PFSK-1 (cell line): ENCODE data around the gene SUSD4.

Experiments used
- POLR2AphosphoS5 ChIP-seq: IDR thresholded peaks from 2 replicates; pipeline ENCODE4 v1.6.1; 2012; ENCODE audit warnings: low read depth, mild to moderate bottlenecking, control low read depth, low read length, moderate library complexity
- SIN3A ChIP-seq: IDR thresholded peaks from 2 replicates; pipeline ENCODE4 v1.6.1; 2012; ENCODE audit warnings: mild to moderate bottlenecking, low read length, moderate library complexity, borderline replicate concordance; ENCODE audit not compliant: insufficient read depth
- TAF1 ChIP-seq: IDR thresholded peaks from 2 replicates; pipeline ENCODE4 v1.6.1; 2012; ENCODE audit warnings: low read length, control low read depth, borderline replicate concordance; ENCODE audit not compliant: insufficient read depth
- TF ChIP-seq, protein P1 (sequence below), 2 experiments: IDR thresholded peaks; 2 replicates each; pipeline versions ENCODE4 v1.6.1 to v1.8.0; 2011 to 2012; ENCODE audit warnings: low read depth in 2 of 2, low read length in 2 of 2, control low read depth in 1 of 2, inconsistent platforms in 1 of 2, mild to moderate bottlenecking in 1 of 2, moderate library complexity in 1 of 2; ENCODE audit not compliant: insufficient read depth in 1 of 2

DNA sequence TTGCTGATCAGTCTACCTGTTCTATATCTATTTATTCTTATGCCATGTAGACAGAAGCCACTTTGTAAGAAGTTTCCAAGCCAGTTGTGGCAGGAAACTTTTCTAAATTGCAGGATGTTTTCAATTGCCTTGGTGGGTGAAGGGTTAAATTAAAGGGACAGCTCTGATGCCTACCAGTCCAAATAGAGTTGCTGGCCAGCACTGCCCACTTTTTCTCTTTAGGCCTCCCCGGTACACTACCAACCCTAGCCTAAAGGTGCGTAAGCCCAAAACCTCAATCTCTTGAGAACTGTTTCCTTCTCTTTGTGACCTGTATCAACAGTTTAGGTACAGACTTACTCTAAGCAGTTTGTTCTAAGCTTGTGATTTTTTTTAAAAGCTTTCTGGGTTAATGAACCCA is 15.5 kb downstream of the SUSD4 start:
- TF ChIP-seq POLR2AphosphoS5 (no peak), SIN3A (no peak), TAF1 (no peak)
- TF ChIP-seq, protein P1, sequence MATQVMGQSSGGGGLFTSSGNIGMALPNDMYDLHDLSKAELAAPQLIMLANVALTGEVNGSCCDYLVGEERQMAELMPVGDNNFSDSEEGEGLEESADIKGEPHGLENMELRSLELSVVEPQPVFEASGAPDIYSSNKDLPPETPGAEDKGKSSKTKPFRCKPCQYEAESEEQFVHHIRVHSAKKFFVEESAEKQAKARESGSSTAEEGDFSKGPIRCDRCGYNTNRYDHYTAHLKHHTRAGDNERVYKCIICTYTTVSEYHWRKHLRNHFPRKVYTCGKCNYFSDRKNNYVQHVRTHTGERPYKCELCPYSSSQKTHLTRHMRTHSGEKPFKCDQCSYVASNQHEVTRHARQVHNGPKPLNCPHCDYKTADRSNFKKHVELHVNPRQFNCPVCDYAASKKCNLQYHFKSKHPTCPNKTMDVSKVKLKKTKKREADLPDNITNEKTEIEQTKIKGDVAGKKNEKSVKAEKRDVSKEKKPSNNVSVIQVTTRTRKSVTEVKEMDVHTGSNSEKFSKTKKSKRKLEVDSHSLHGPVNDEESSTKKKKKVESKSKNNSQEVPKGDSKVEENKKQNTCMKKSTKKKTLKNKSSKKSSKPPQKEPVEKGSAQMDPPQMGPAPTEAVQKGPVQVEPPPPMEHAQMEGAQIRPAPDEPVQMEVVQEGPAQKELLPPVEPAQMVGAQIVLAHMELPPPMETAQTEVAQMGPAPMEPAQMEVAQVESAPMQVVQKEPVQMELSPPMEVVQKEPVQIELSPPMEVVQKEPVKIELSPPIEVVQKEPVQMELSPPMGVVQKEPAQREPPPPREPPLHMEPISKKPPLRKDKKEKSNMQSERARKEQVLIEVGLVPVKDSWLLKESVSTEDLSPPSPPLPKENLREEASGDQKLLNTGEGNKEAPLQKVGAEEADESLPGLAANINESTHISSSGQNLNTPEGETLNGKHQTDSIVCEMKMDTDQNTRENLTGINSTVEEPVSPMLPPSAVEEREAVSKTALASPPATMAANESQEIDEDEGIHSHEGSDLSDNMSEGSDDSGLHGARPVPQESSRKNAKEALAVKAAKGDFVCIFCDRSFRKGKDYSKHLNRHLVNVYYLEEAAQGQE (IDR thresholded peaks at IDR 0.05; ENCODE audit: insufficient read depth in 1 of 2, low read depth in 2 of 2, low read length in 2 of 2) = no peak
